Neural cell (in vitro differentiated cells): ENCODE data around the gene KRT2. TPM values are rescaled to one million over a fixed set of nuclear protein-coding genes. Genes with fewer than 3 reads are reported as not detected.

Source experiments
- H2AFZ ChIP-seq: fragments of 200-600, 300-800 bp; sonication (generic), shearing (Covaris generic); 2 replicates; pipeline ENCODE4 v1.6.0; 2014; ENCODE audit warnings: low read depth, mild to moderate bottlenecking, antibody characterized with exemption, low read length, moderate library complexity
- H3F3A ChIP-seq: fragments of 200-600 bp; shearing (Covaris generic); 2 replicates; pipeline ENCODE4 v1.6.1; 2016; ENCODE audit warnings: mild to moderate bottlenecking, moderate library complexity, mixed read lengths, antibody characterized with exemption, low read length; ENCODE audit not compliant: insufficient read depth, poor library complexity, severe bottlenecking
- H3K27ac ChIP-seq: fragments of 200-600, 300-800 bp; sonication (generic), shearing (Covaris generic); 2 replicates; pipeline ENCODE4 v1.5.1; 2014; ENCODE audit warnings: mild to moderate bottlenecking, low read length, moderate library complexity
- H3K27me3 ChIP-seq: fragments of 300-800, 200-600 bp; sonication (generic), shearing (Covaris generic); 2 replicates; pipeline ENCODE4 v1.6.0; 2014; ENCODE audit warnings: mild to moderate bottlenecking, low read depth, low read length, moderate library complexity; ENCODE audit not compliant: insufficient read depth
- H3K36me3 ChIP-seq: fragments of 300-800, 200-600 bp; sonication (generic), shearing (Covaris generic); 2 replicates; pipeline ENCODE4 v1.5.1; 2014; ENCODE audit warnings: mild to moderate bottlenecking, antibody characterized with exemption, low read length, moderate library complexity; ENCODE audit not compliant: insufficient read depth
- H3K4me2 ChIP-seq: fragments of 300-800, 200-600 bp; sonication (generic), shearing (Covaris generic); 2 replicates; pipeline ENCODE4 v1.6.0; 2014; ENCODE audit warnings: mild to moderate bottlenecking, low read length
- H3K4me3 ChIP-seq: fragments of 300-800, 200-600 bp; sonication (generic), shearing (Covaris generic); 2 replicates; pipeline ENCODE4 v1.5.1; 2014; ENCODE audit warnings: mild to moderate bottlenecking, low read length, moderate library complexity
- H3K79me2 ChIP-seq: fragments of 200-600 bp; shearing (Covaris generic); replicated peaks from 2 replicates; pipeline ENCODE4 v1.6.0; 2014; ENCODE audit warnings: mild to moderate bottlenecking, low read length, moderate library complexity; ENCODE audit not compliant: insufficient read depth
- H3K9ac ChIP-seq: fragments of 300-800, 200-600 bp; sonication (generic), shearing (Covaris generic); 2 replicates; pipeline ENCODE4 v1.6.1; 2016; ENCODE audit warnings: mild to moderate bottlenecking, low read length, mixed read lengths
- H3K9me2 ChIP-seq: fragments of 200-600 bp; shearing (Covaris generic); 2 replicates; pipeline ENCODE4 v1.6.1; 2016; ENCODE audit warnings: mild to moderate bottlenecking, low read length, mixed read lengths; ENCODE audit not compliant: insufficient read depth
- H3K9me3 ChIP-seq: fragments of 200-600, 300-800 bp; sonication (generic), shearing (Covaris generic); 2 replicates; pipeline ENCODE4 v1.6.1; 2016; ENCODE audit warnings: mild to moderate bottlenecking, mixed run types, low read length, moderate library complexity, mixed read lengths
- H4K20me1 ChIP-seq: fragments of 200-600 bp; shearing (Covaris generic); 2 replicates; pipeline ENCODE4 v1.6.1; 2016; ENCODE audit warnings: mild to moderate bottlenecking, mixed run types; ENCODE audit not compliant: insufficient read depth
- EP300 ChIP-seq: fragments of 450-650 bp; conservative IDR thresholded peaks from 2 replicates; pipeline ENCODE4 v1.6.1; 2014; ENCODE audit warnings: antibody characterized with exemption, mild to moderate bottlenecking, moderate library complexity; ENCODE audit not compliant: poor library complexity, severe bottlenecking
- EZH2 ChIP-seq: fragments of 200-600, 300-800 bp; shearing (Covaris generic), sonication (generic); IDR thresholded peaks from 2 replicates; pipeline ENCODE4 v1.6.1; 2014; ENCODE audit warnings: antibody characterized with exemption, low read length, borderline replicate concordance, mild to moderate bottlenecking; ENCODE audit not compliant: insufficient read depth, poor library complexity, severe bottlenecking
- MXI1 ChIP-seq: fragments of 450-650 bp; conservative IDR thresholded peaks from 2 replicates; pipeline ENCODE4 v1.6.1; 2014; ENCODE audit warnings: antibody characterized with exemption, mild to moderate bottlenecking; ENCODE audit not compliant: poor library complexity, severe bottlenecking
- POLR2AphosphoS5 ChIP-seq: IDR thresholded peaks from 2 replicates; pipeline ENCODE4 v1.6.1; 2012
- RAD21 ChIP-seq: fragments of 450-650 bp; conservative IDR thresholded peaks from 2 replicates; pipeline ENCODE4 v1.6.1; 2014; ENCODE audit warnings: antibody characterized with exemption, mild to moderate bottlenecking, moderate library complexity
- SMC3 ChIP-seq: fragments of 450-650 bp; conservative IDR thresholded peaks from 2 replicates; pipeline ENCODE4 v1.6.1; 2014; ENCODE audit warnings: antibody characterized with exemption, mild to moderate bottlenecking, moderate library complexity; ENCODE audit not compliant: poor library complexity
- TAF1 ChIP-seq: IDR thresholded peaks from 2 replicates; pipeline ENCODE4 v1.6.1; 2012; ENCODE audit warnings: low read depth
- polyA plus RNA-seq: library from polyadenylated mRNA; depleted of rRNA; stranded (reverse); fragments of >200 nt; gene quantifications from 2 replicates; pipeline ENCODE4 v1.2.3, GENCODE V29; 2014
- TF ChIP-seq, protein P1 (sequence below): fragments of 450-650 bp; IDR thresholded peaks from 2 replicates; pipeline ENCODE4 v1.5.1; 2014; ENCODE audit warnings: antibody characterized with exemption, mild to moderate bottlenecking, moderate library complexity; ENCODE audit not compliant: poor library complexity, severe bottlenecking
- TF ChIP-seq, protein P2 (sequence below): IDR thresholded peaks from 2 replicates; pipeline ENCODE4 v1.6.1; 2012; ENCODE audit warnings: borderline replicate concordance

KRT2 gene
- polyA plus RNA-seq, 1 donor from 2014 or later = not detected

DNA sequence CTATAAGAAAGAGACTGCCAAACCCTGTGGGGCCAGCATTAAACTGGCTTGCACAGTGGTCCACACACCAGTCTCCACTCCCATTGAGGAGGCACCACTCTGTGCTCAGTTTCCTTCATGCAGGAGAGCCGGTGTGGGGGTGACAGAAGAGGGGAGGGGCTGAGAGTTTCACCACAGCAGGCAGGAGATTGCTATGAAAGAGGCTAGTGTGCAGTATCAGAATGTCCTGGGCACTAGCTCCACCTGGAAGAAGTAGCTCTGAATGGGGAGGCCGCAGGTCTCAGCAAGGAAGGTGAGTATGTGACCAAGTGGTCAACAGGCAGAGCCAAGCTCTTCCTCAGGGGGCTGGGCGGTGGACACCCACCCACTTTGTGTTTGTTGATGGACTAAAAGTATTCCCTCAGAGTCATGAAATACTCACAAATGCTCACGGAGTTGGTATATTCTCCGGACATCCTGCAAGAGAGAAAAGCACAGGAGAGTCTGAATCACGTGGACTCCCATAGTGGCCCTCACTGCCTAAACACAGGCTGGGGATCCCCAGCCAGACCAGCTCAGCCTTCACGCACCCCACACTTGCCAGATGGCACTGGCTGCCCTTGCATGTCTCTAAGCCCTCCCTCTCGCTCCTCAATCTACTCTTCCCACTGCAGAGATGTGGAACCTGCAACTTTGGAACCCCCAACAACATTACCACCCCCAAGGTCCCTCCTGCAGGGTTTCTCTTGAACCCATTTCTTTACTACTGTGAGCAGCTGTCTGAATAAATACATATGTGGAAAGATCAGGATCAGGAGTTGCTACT is 43.0 kb downstream of the KRT2 start:
- TF ChIP-seq RAD21 = no peak
- no peak for TF ChIP-seq EP300
- TF ChIP-seq SMC3 = no peak
- TF ChIP-seq POLR2AphosphoS5 = no peak
- TF ChIP-seq, protein P1, sequence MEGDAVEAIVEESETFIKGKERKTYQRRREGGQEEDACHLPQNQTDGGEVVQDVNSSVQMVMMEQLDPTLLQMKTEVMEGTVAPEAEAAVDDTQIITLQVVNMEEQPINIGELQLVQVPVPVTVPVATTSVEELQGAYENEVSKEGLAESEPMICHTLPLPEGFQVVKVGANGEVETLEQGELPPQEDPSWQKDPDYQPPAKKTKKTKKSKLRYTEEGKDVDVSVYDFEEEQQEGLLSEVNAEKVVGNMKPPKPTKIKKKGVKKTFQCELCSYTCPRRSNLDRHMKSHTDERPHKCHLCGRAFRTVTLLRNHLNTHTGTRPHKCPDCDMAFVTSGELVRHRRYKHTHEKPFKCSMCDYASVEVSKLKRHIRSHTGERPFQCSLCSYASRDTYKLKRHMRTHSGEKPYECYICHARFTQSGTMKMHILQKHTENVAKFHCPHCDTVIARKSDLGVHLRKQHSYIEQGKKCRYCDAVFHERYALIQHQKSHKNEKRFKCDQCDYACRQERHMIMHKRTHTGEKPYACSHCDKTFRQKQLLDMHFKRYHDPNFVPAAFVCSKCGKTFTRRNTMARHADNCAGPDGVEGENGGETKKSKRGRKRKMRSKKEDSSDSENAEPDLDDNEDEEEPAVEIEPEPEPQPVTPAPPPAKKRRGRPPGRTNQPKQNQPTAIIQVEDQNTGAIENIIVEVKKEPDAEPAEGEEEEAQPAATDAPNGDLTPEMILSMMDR = no peak
- TF ChIP-seq MXI1 = no peak
- no peak for TF ChIP-seq TAF1
- Histone ChIP-seq H4K20me1 (no peaks in the 10 kb centered on the region), H3K27ac (no peak overlapping the region), H3F3A (no peaks in the 10 kb centered on the region), H3K9me3 (no peaks in the 10 kb centered on the region), H3K36me3 (no peaks in the 10 kb centered on the region), H3K4me2 (no peak overlapping the region), H3K4me3 (no peak overlapping the region), H3K79me2 (no peaks in the 10 kb centered on the region), H2AFZ (no peak overlapping the region), H3K27me3 (no peaks in the 10 kb centered on the region), H3K9ac (no peak overlapping the region), H3K9me2 (no peaks in the 10 kb centered on the region)

DNA sequence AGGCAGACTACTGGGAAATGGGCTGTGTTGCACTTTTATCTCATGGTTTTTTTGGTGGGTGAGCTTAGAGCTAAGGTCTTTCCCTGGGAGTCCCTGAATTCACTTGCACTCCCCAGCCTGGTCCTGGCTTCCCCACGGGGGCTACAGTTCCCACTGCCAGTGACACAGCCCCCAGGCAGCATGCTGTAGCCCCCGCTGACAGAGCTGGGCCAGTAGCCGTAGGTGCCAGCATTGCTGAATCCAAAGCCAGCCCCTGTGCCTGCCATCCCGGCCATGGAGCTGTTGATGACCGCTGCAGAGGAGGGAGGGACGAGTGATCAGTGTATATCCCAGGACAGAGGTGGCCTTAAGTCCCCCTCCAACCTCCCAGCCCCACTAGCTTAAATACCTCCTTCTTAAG is 43.9 kb downstream of the KRT2 start:
- no peak overlapping the region for H3K27ac ChIP-seq
- H3K4me2 ChIP-seq = no peak overlapping the region
- H3K27me3 ChIP-seq = no peaks in the 10 kb centered on the region
- no peaks in the 10 kb centered on the region for H4K20me1 ChIP-seq
- H3K9ac ChIP-seq = no peak overlapping the region
- no peaks in the 10 kb centered on the region for H3F3A ChIP-seq
- no peak overlapping the region for H3K4me3 ChIP-seq
- H3K9me3 ChIP-seq = no peaks in the 10 kb centered on the region
- no peak for TF ChIP-seq EP300
- no peak for TF ChIP-seq SMC3
- no peak for TF ChIP-seq RAD21
- TF ChIP-seq TAF1 = no peak
- TF ChIP-seq POLR2AphosphoS5 = no peak
- TF ChIP-seq, protein P2, sequence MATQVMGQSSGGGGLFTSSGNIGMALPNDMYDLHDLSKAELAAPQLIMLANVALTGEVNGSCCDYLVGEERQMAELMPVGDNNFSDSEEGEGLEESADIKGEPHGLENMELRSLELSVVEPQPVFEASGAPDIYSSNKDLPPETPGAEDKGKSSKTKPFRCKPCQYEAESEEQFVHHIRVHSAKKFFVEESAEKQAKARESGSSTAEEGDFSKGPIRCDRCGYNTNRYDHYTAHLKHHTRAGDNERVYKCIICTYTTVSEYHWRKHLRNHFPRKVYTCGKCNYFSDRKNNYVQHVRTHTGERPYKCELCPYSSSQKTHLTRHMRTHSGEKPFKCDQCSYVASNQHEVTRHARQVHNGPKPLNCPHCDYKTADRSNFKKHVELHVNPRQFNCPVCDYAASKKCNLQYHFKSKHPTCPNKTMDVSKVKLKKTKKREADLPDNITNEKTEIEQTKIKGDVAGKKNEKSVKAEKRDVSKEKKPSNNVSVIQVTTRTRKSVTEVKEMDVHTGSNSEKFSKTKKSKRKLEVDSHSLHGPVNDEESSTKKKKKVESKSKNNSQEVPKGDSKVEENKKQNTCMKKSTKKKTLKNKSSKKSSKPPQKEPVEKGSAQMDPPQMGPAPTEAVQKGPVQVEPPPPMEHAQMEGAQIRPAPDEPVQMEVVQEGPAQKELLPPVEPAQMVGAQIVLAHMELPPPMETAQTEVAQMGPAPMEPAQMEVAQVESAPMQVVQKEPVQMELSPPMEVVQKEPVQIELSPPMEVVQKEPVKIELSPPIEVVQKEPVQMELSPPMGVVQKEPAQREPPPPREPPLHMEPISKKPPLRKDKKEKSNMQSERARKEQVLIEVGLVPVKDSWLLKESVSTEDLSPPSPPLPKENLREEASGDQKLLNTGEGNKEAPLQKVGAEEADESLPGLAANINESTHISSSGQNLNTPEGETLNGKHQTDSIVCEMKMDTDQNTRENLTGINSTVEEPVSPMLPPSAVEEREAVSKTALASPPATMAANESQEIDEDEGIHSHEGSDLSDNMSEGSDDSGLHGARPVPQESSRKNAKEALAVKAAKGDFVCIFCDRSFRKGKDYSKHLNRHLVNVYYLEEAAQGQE = no peak
- TF ChIP-seq EZH2 = no peak
- TF ChIP-seq, protein P1 = no peak
- TF ChIP-seq MXI1 = no peak
- H3K79me2 ChIP-seq = no peaks in the 10 kb centered on the region
- no peak overlapping the region for H2AFZ ChIP-seq
- H3K36me3 ChIP-seq = no peaks in the 10 kb centered on the region
- no peaks in the 10 kb centered on the region for H3K9me2 ChIP-seq
